C4-2B (cell line): Measurements from ENCODE around the gene LRRC37B.
"Not testable (repeated sequence)": the region's sequence is repeated elsewhere in the genome, so short reads cannot be mapped to it uniquely, and the experiment has no call there.

ENCODE experiments used
- H3K27ac ChIP-seq: fragments of 450-650 bp; 2 replicates; pipeline ENCODE4 v1.5.1; 2017
- ZFX ChIP-seq: fragments of 450-650 bp; IDR thresholded peaks from 2 replicates; pipeline ENCODE4 v1.6.1; 2017
- TF ChIP-seq, protein P1 (sequence below): fragments of 450-650 bp; conservative IDR thresholded peaks from 2 replicates; pipeline ENCODE4 v1.5.1; 2017; ENCODE audit warnings: mild to moderate bottlenecking

Gene LRRC37B

DNA sequence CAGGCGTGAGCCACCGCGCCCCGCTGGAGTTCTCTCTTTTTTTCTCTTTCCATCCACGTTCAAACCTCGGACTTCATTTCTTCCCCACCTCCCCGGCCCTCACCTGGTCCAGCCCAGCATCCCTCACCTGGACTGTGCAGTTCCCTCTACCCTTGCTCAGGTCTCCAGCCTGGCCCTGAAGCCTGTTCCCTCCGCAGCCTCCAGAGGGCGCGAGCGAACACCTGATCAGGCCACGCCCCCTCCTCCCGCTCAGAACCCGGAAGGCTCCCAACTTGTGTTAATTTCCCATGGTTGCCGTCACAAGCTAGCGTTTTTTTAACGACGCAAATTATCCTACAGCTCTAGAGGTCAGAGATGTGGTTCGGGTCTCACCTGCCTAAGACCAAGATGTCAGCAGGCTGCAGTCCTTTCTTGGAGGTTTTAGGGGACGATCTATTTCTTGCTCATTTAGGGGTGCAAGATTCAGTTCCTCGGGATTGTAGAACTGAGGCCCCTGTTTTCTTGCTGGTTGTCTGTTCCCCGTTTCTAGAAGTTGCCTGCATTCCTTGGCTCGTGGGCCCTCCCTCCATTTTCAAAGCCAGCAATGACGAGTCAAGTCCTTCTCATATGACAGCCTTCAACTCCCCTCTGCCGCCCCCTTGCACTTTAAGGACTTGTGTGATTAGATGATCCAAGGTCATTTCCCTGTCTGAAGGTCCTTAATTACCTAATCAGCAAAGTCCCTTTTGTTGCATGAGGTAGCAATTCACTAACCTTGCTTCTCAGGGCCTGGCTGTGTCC, 59.9 kb downstream of the LRRC37B start:
- not testable (repeated sequence) for H3K27ac ChIP-seq
- TF ChIP-seq, protein P1, sequence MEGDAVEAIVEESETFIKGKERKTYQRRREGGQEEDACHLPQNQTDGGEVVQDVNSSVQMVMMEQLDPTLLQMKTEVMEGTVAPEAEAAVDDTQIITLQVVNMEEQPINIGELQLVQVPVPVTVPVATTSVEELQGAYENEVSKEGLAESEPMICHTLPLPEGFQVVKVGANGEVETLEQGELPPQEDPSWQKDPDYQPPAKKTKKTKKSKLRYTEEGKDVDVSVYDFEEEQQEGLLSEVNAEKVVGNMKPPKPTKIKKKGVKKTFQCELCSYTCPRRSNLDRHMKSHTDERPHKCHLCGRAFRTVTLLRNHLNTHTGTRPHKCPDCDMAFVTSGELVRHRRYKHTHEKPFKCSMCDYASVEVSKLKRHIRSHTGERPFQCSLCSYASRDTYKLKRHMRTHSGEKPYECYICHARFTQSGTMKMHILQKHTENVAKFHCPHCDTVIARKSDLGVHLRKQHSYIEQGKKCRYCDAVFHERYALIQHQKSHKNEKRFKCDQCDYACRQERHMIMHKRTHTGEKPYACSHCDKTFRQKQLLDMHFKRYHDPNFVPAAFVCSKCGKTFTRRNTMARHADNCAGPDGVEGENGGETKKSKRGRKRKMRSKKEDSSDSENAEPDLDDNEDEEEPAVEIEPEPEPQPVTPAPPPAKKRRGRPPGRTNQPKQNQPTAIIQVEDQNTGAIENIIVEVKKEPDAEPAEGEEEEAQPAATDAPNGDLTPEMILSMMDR = peak; percentile 41

DNA sequence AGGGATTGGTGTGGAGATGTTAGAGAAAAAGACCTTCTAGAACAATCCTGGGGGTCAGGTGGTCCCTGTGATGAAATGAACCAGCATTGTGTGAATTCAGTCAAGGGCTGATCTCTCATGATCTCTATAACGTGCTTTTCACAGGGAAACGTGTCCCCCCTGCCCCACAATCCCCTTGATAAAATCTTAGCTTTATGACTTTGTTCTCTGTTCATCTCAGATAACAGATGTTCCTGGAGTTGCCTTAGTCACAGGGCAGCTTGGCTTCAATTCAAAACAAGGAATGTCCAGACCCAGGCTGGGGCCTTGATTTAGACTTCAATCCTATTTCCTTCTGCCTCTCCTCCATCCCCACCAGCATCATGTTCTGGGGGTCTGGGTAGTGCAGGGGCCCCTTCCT, 61.9 kb downstream of the LRRC37B start:
- not testable (repeated sequence) for H3K27ac ChIP-seq

DNA sequence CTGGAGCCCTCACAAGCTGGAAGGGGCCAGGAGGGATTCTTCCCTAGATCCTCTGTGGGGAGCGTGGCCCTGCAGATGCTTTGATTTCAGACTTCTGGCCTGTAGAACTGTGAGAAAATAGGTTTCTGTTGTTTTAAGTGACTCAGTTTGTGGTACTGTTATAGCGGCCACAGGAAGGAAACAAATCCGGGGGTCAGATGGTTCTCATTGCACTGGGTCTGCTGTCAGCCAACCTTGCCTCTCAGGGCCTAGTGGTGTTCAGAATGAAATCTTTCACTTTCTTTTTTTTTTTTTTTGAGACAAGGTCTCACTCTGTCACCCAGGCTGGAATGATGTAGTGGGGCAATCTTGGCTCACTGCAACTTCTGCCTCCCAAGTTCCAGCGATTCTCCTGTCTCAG, 64.8 kb downstream of the LRRC37B start:
- not testable (repeated sequence) for H3K27ac ChIP-seq

DNA sequence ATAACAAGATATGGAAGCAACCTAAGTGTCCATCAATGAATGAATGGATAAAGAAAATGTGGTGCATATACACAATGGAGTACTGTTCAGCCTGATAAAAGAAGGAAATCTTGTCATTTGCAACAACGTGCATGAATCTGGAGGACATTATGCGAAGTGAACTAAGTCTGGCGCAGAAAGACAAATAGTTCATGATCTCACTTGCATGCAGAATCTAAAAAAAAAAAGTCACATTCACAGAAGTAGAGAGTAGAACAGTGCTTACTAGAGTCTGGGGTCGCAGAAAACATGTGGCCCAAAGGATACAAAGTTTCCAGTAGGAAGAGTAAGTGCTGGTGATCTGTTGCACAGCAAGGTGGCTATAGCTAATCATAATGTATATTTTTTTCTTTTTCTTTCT, 65.9 kb downstream of the LRRC37B start:
- H3K27ac ChIP-seq = not testable (repeated sequence)

DNA sequence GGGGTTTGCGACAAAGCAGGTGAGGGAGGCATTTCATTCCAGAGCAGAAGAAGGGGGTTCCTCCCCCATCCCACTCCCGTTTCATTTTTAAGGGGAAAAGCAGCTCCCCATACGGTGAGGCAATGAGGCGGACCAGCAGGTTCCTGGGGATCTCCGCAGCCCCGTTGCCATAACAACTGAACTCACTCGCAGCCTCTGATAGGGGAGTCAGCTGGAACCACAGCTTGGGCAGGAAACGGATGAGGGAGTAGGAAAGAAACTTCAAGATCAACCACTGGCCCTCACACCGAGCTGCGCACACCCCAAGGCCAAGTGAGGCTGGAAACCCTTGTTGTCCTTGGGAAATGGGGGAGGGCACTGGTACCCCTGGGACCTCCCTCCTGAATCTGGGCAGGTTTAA, 72.6 kb downstream of the LRRC37B start:
- H3K27ac ChIP-seq = not testable (repeated sequence)

DNA sequence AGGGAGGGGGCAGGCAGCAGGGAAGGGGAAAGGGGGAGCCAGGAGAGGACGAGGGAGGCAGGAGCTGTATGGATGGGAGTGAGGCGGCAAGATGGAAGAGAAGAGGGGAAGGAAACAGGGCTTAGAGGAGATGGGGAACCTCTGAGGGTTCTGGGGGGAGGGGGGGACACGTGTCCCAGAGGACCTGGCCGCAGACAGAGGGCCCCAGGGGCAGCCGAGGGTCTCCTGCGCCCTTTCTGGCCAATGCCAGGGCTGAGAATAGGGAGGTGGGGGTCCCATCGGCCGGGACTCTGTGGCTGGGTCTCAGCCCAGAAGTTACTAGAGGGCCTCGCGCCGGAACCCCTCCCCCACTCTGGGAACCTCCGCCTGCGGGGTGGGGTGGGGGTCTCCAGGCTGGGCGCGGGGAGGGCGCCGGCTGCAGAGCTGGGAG, 76.4 kb downstream of the LRRC37B start:
- H3K27ac ChIP-seq = not testable (repeated sequence)

DNA sequence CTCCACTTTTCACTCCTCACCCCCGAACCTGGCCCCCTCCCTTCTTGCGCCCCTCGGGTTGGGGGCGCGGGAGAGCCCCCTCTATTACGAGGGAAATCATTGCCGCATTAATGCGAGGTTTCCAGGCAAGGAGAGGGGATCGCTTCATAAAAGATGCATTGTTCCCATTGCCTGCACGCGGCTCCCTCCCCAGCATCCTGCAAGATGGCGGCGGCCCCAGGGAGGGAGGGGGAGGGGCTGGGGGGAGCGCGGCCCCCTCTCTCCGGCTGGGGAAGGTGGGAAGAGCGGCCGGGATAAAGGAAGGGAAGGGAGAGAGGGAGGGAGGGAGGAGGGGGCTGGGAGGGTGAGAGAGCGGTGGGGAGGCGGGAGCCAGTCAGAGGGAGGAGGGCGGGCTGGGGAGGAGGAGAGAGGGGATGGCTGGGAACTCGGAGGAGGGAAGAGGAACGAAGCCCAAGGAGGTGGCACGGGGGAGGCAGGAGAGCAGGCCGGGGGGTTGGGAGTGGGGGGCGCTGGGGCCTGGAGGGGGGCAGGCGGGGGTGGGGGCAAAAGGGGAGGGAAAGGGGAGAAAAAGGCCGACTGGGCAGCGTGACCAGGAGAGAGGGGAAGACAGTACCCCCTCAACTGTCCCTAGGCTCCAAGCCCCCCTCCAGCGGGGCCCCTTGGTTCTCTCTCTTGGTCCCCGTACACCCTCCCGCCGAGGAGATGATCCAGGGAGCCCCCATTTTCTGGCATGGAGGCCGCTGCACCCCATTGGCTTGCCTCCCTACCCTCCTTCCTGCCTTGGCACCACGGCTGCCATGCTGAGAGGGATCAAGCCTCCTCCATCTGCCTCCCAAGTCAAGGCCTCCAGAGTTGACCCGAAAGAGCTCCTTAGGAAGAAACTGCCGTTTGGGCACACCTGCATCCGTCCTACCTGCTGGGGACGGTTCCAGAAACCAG, 77.1 kb downstream of the LRRC37B start:
- H3K27ac ChIP-seq = not testable (repeated sequence)

DNA sequence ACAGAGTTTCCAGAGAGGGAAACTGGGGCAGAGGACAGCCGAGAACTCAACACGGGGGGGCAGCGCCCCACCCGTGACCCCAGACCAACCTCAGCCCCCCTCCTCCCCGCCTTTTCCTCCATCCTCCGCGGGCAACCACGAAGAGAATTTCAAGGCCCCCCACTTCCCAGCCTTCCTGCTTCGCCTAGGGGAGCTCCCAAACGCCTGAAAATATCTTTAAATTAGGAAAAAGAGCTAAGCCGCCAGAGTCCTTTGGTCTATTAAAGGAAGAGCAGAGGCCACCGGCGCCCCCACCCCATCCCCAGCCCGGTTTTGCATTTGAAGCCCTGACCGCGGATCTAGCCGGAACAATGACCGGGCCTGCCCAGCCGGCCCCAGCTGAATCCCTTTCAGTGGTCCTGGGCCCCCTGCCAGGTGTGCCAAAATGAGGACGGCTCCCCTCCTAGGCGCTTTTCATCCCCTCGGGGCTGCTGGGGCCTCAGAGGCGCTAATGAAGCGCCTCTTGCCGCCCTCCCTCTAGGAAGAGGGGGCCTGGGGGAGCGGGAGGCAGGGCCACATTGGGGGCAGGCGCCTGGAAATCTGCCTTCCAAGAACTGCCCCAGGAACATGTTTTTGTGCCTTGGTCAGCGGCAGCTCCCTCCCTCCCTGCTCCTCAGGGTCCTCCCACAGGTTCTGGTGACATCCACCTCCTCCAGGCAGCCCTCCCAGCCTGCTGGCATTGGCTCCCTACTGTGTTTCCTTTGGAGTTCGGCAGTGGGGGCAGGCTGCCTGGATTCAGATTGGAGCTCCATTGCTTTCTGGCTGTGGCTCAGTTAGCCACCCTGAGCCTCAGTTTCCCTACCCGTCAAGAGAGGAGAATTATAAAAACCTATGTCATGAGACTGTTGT, 78.0 kb downstream of the LRRC37B start:
- H3K27ac ChIP-seq = not testable (repeated sequence)

DNA sequence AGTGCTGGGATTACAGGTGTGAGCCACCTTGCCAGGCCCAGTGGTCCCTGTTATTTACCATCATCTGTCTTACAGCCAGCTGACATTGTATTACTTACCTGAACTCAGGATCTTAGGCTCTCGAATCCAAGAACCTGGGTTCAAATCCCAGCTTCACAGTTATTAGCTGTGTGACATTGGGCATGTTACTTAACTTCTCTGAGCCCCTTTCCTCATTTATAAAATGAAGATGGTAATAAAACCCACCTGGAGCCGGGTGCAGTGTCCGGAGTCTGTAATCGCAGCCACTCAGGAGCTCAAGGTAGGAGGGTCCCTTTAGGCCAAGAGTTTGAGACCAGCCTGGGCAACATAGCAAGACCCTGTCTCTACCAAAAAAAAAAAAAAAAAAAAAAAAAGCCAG, 79.7 kb downstream of the LRRC37B start:
- H3K27ac ChIP-seq = not testable (repeated sequence)

DNA sequence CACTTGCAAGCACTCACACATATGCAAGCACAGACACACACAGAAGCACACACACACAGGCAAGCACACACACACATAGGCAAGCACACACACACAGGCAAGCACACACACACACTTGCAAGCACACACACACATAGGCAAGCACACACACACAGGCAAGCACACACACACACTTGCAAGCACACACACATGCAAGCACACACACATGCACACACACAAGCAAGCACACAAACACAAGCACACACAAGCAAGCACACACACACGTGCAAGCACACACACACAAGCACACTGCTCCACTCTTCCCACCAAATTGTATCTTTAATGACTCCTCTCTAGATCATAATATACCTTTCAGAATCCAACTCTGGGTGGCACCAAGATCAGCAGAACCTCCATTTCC, 84.9 kb downstream of the LRRC37B start:
- H3K27ac ChIP-seq = not testable (repeated sequence)

DNA sequence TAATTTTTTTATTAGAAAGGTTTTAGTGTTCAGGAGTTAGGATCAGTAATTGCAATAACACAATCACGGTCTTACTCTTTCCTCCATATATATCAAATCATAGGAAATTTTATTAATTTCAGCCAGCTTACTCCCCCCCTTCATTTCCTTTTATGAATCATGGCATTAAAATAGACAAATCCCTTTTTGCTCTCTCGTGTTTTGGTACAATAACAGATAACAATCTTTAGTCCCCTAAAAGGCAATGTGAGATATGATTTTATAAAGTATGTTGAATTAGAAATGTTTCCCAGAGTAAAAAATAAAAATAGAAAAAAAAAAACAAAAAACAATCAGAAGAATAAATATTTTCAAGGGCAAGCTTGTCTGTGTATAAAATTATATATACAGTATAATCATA, 92.5 kb downstream of the LRRC37B start:
- no peak for TF ChIP-seq ZFX
- TF ChIP-seq, protein P1 = no peak
- no peak overlapping the region for H3K27ac ChIP-seq

DNA sequence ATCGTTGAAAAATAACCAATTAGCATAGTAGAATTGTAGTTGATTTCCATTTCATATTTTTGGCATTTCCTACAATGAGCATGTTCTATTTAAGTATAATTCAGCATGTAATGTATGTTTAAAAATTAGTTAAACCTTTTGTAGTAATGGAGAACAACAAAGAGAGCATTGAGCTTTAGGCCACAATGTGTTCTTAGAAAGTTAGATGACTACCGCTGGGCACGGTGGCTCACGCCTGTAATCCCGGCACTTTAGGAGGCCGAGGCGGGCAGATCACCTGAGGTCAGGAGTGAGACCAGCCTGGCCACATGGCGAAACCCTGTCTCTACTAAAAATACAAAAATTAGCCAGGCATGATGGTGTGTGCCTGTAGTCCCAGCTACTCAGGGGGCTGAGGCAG, 93.1 kb downstream of the LRRC37B start:
- peak overlapping the region; percentile 16 for H3K27ac ChIP-seq
